ENCODE measurements around the gene SLC8A1.

- TF ChIP-seq CTCF (IDR thresholded peaks at IDR 0.05) (no peak), POLR2A (IDR thresholded peaks at IDR 0.05) (no peak), POLR2AphosphoS5 (IDR thresholded peaks at IDR 0.05) (no peak)
Measured at GRCh38 chr2:40259900-40260299, 192.0 kb downstream of the SLC8A1 start.

All from breast epithelium (tissue), 3 donors.